ENCODE data around the gene KLHL11. TPM values are rescaled to one million over a fixed set of nuclear protein-coding genes. Genes with fewer than 3 reads are reported as not detected.

KLHL11 gene
- total RNA-seq, 1 donor from 2014 or later: 24.7 TPM

DNA sequence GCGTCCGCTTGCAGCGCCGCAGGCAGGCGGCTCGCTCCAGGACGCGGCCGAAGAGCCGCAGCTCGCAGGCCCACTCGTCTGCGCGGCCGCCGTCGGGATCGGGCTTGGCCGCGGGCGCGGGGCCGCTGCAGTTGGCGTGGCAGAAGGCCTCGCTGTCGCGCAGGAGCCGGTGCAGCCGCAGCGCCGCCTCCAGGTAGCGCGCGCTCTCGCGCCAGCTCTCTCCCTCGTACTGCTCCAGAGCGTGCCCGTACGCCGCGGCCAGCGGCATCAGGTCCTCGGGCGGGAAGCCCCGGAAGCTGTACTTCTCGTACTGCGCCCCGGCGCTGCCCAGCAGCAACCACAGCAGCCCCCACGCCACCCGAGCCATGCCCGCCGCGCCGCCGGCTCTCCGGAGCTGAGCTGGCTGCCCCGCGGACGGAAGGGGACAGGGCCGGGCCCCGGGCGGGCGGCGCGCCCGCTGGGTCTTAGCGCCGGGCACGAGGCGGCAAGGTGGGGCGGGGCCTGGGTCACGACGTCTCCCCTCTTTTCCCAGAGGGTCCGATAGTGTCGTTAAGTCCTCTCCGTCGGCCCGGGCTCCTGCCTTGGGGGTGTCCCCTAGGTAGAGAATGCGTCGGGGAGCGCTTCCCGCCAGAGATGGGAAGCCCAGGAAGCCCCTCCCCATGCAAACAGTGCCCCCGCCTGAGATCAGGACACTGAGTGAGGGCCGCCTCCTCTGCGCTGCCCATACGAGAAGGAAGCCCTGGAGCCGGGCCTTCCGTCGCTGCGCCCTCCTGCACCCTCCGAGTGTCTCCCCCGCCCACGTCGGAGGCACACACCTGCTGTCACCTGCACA lies 53.5 kb downstream of the KLHL11 start, which contains the start of gene P3H4:
P3H4 (minus strand) TSS at position 401 of the 832 bp plus-strand sequence; CDS start at position 367, 34 bp downstream.
- no peak for DNase-seq (ENCODE audit: low read depth, low spot score)

DNA sequence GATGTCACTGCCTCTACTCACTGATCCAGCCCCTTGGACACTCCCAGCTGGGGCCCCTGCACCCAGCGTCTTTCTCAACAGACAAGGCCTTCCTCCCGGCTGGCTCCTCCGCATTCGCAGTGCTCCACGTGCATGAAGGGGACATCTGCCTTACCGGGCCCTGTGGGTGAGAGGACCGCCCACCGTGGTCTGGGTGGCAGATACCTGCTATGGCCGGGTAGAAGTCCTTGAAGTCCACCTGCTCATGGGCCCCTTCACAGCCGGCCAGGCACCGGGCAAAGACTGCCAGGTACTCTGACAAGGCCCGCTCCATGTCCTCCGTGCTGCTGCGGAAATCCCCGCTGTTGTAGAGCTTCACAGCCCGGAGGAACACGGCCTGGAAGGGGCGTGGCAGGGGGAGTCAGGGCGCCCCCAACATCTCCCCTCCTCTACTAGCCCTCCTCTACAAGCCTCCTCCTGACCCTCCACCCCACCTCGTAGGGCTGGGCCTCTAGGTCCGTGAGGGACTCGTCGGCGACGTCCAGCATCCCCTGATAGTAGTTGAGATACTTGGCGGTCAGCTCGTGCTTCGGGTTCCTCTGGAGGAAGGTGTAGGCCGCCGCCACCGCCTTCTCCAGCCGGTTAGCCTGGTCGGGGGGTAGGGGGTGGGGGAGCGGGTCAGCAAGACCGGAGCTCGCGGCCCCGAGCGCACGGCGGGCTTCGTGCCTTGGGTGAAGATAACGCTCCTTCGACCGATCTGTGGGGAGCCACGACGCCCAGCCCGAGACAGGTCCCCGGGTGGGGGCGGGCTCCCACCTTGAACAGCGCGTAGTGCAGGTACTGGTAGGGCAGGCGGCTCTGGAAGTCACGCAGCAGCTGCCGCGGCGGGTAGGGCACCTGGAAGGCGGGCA lies 54.3 kb downstream of the KLHL11 start:
- no peak for DNase-seq (ENCODE audit: low read depth, low spot score)

DNA sequence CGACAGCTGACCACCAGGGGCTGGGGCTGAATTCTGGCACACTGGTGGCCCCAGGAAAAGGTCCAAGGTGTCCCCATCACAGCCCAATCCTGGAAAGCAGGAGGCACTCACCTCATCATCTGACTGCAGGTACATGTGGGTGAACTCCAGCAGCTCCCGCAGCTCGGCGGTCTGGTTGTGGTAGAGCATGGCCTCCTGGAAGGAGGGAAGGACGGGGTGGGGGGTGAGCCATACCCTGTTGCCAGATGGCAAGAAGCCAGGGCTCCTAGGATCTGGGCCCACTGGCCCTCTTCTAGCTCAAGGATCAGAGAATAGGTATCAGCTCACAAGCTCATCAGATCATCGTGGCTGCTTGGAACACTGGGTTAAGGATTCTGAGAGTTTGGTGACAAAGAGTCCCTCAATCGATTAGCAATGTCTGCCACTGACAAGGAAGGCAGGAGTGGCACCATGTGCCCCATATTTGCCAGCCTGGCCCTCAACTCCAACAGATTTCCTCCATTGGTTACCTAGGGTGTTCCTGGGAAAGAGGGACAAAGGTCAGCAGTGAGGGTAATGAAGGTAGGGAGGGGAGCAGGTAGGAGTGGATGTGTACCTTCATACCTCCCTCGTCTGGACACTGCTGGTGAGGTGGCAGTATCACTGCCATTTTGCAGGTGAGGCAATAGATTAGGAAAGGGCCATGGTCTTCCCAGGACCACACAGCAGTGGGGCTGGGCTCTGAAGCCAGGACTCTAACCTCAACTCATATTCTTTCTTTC lies 58.4 kb downstream of the KLHL11 start:
- DNase-seq (ENCODE audit: low read depth, low spot score): no peak

Other genes with a start within 250 kb of the KLHL11 start
- 3.1 and 3.8 TPM in 2 replicates for gene KRT17, start 240.8 kb downstream of the KLHL11 start, total RNA-seq
- gene EIF1, start 176.5 kb downstream of the KLHL11 start, total RNA-seq: 66.4 and 81.1 TPM in 2 replicates
- not detected in 2 replicates for gene GAST, start 153.1 kb downstream of the KLHL11 start, total RNA-seq
- 0.07 and 0.18 TPM in 2 replicates for gene HAP1, start 130.8 kb downstream of the KLHL11 start, total RNA-seq
- gene JUP, start 78.7 kb downstream of the KLHL11 start, total RNA-seq: 71.6 and 76.9 TPM in 2 replicates
- gene P3H4, start 53.5 kb downstream of the KLHL11 start, total RNA-seq: 49.1 and 59.4 TPM in 2 replicates
- gene FKBP10, start 52.4 kb downstream of the KLHL11 start, total RNA-seq: 139 and 196 TPM in 2 replicates
- 68.8 and 72.0 TPM in 2 replicates for gene NT5C3B, start 29.2 kb downstream of the KLHL11 start, total RNA-seq
- not detected in 2 replicates for gene KLHL10, start 27.6 kb downstream of the KLHL11 start, total RNA-seq
- gene ACLY, start 53.5 kb upstream of the KLHL11 start, total RNA-seq: 340 and 356 TPM in 2 replicates
- 0.07 and 0.13 TPM in 2 replicates for gene ODAD4, start 65.2 kb upstream of the KLHL11 start, total RNA-seq
- 66.5 and 75.4 TPM in 2 replicates for gene CNP, start 101.4 kb upstream of the KLHL11 start, total RNA-seq
- 74.8 and 90.8 TPM in 2 replicates for gene DNAJC7, start 152.0 kb upstream of the KLHL11 start, total RNA-seq
- gene NKIRAS2, start 154.7 kb upstream of the KLHL11 start, total RNA-seq: 41.6 and 52.4 TPM in 2 replicates
- gene C17orf113, start 185.2 kb upstream of the KLHL11 start, total RNA-seq: 0.11 and 0.26 TPM in 2 replicates
- not detected in 2 replicates for gene ZNF385C, start 233.1 kb upstream of the KLHL11 start, total RNA-seq
- 9.6 TPM in 2 replicates for gene DHX58, start 247.3 kb upstream of the KLHL11 start, total RNA-seq